Fibroblast of lung (primary cell): Measurements from ENCODE around the gene RPS4Y2. TPM values are rescaled to one million over a fixed set of nuclear protein-coding genes. Genes with fewer than 3 reads are reported as not detected.

ENCODE experiments used
- DNase-seq, 2 donors: peaks; one replicate each; pipeline versions ENCODE4 v3.0.0 to v3.0.0-alpha.2; 2010; ENCODE audit warnings: low read depth in 2 of 2
- H2AFZ ChIP-seq: 2 replicates; pipeline ENCODE4 v1.5.1; 2012; ENCODE audit warnings: low read length, control low read depth, inconsistent platforms
- H3K27ac ChIP-seq: 2 replicates; pipeline ENCODE4 v1.5.1; 2011; ENCODE audit warnings: low read length, control low read depth; ENCODE audit not compliant: insufficient read depth
- H3K27me3 ChIP-seq: 2 replicates; pipeline ENCODE4 v1.5.1; 2011; ENCODE audit warnings: mild to moderate bottlenecking, low read length; ENCODE audit not compliant: control insufficient read depth, insufficient read depth
- H3K36me3 ChIP-seq: 2 replicates; pipeline ENCODE4 v1.5.1; 2011; ENCODE audit warnings: low read length; ENCODE audit not compliant: control insufficient read depth, insufficient read depth
- H3K4me1 ChIP-seq: 2 replicates; pipeline ENCODE4 v1.5.1; 2011; ENCODE audit warnings: low read length; ENCODE audit not compliant: control insufficient read depth, insufficient read depth; ENCODE audit errors: extremely low read depth
- H3K4me2 ChIP-seq: 2 replicates; pipeline ENCODE4 v1.5.1; 2011; ENCODE audit warnings: low read length, control low read depth; ENCODE audit not compliant: insufficient read depth; ENCODE audit errors: extremely low read depth
- H3K4me3 ChIP-seq, 4 experiments: fragments of 200-600 bp in 1 of 4; sonication (generic) in 1 of 4; replicated peaks in 1 of 4; 2 replicates each; pipeline ENCODE4 v1.5.1; 2011 to 2016; ENCODE audit warnings: low read length in 4 of 4, low read depth in 3 of 4, mild to moderate bottlenecking in 3 of 4, control low read depth in 2 of 4, inconsistent platforms in 1 of 4, mixed read lengths in 1 of 4; ENCODE audit not compliant: insufficient read depth in 1 of 4; ENCODE audit errors: control extremely low read depth in 1 of 4
- H3K79me2 ChIP-seq: 2 replicates; pipeline ENCODE4 v1.5.1; 2012; ENCODE audit warnings: mild to moderate bottlenecking, low read length, inconsistent platforms; ENCODE audit not compliant: control insufficient read depth, insufficient read depth
- H3K9ac ChIP-seq: 2 replicates; pipeline ENCODE4 v1.5.1; 2011; ENCODE audit warnings: mild to moderate bottlenecking, low read length, control low read depth; ENCODE audit not compliant: insufficient read depth
- H3K9me3 ChIP-seq: 2 replicates; pipeline ENCODE4 v1.5.1; 2012; ENCODE audit warnings: low read depth, low read length; ENCODE audit not compliant: control insufficient read depth, insufficient read depth
- H4K20me1 ChIP-seq: 2 replicates; pipeline ENCODE4 v1.5.1; 2011; ENCODE audit warnings: low read length; ENCODE audit not compliant: control insufficient read depth, insufficient read depth; ENCODE audit errors: extremely low read depth
- CTCF ChIP-seq, 2 donors: IDR thresholded peaks in 1 of 2; conservative IDR thresholded peaks in 1 of 2; 1 replicate in 1 of 2; 2 replicates in 1 of 2; pipeline ENCODE4 v1.5.1; 2011 to 2012; ENCODE audit warnings: low read length in 2 of 2, control low read depth in 1 of 2, inconsistent platforms in 1 of 2, low read depth in 1 of 2, mild to moderate bottlenecking in 1 of 2
- EZH2 ChIP-seq: IDR thresholded peaks from 2 replicates; pipeline ENCODE4 v1.5.1; 2012; ENCODE audit warnings: low read length, control low read depth, mild to moderate bottlenecking; ENCODE audit errors: missing control alignments
- polyA plus RNA-seq, 2 donors: library from polyadenylated mRNA; depleted of rRNA in 1 of 2; stranded (reverse) in 1 of 2; unstranded in 1 of 2; fragments of >200 nt; gene quantifications; 2 replicates each; pipeline ENCODE4 v1.2.1, GENCODE V29; 2011 to 2012; ENCODE audit warnings: missing spikeins in 1 of 2
- total RNA-seq: library from RNA; depleted of rRNA; stranded (reverse); fragments of >200 nt; gene quantifications from 2 replicates; pipeline ENCODE4 v1.2.1, GENCODE V29; 2014

Gene RPS4Y2
- total and polyA plus RNA-seq, 2 donors (not counting 1 experiment from before 2014, with no cell fraction given) = not detected

GRCh38 chrY:20745060-20745459, 10.8 kb upstream of the RPS4Y2 start:
- no peaks in the 10 kb centered on the region for H3K9me3 ChIP-seq
- H3K9ac ChIP-seq = no peak overlapping the region

GRCh38 chrY:20746919-20747318, 9.0 kb upstream of the RPS4Y2 start:
- DNase-seq = no peak
- H3K4me2 ChIP-seq = no peak overlapping the region
- H4K20me1 ChIP-seq = no peaks in the 10 kb centered on the region
- no peaks in the 10 kb centered on the region for H3K9me3 ChIP-seq
- no peak overlapping the region for H2AFZ ChIP-seq
- H3K9ac ChIP-seq = no peak overlapping the region
- no peaks in the 10 kb centered on the region for H3K36me3 ChIP-seq
- H3K27ac ChIP-seq = no peak overlapping the region
- no peak for TF ChIP-seq CTCF (conservative IDR thresholded peaks at IDR 0.05 in 1 of 2, IDR thresholded peaks at IDR 0.05 in 1 of 2; ENCODE audit: low read depth in 1 of 2, low read length in 2 of 2)
- no peaks in the 10 kb centered on the region for H3K79me2 ChIP-seq
- no peaks in the 10 kb centered on the region for H3K4me1 ChIP-seq
- H3K27me3 ChIP-seq = no peaks in the 10 kb centered on the region
- H3K4me3 ChIP-seq = no peak overlapping the region

More at GRCh38 chrY:20745060-20745459, 10.8 kb upstream of the RPS4Y2 start:
- Histone ChIP-seq H3K4me3 (no peak overlapping the region), H3K36me3 (no peaks in the 10 kb centered on the region), H3K27me3 (no peaks in the 10 kb centered on the region), H3K27ac (no peak overlapping the region), H3K4me1 (no peaks in the 10 kb centered on the region), H2AFZ (no peak overlapping the region), H3K4me2 (no peak overlapping the region), H4K20me1 (no peaks in the 10 kb centered on the region), H3K79me2 (no peaks in the 10 kb centered on the region)
- no peak for DNase-seq
- TF ChIP-seq EZH2 (no peak), CTCF (conservative IDR thresholded peaks at IDR 0.05 in 1 of 2, IDR thresholded peaks at IDR 0.05 in 1 of 2; ENCODE audit: low read depth in 1 of 2, low read length in 2 of 2) (no peak)

DNA sequence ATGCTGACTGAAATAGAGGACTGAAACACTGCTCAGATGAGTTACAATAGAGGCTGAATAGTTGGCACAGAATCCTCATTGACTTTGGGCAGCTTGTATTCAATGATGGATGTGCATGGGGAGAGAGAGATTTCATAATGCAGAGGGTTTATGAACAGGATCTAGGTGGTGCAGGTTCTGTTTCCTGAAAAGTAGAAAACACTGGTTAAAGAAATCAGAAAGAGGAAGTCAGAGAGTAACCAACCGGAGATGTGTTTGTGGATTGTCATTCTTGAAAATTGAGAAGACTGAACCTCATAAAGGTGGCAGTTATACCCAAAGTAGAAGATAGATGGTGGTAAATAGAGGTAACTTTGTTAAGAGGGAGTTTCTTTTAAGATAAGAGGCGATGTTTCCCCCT, 8.0 kb downstream of the RPS4Y2 start:
- H4K20me1 ChIP-seq = no peaks in the 10 kb centered on the region
- no peak for TF ChIP-seq CTCF (conservative IDR thresholded peaks at IDR 0.05 in 1 of 2, IDR thresholded peaks at IDR 0.05 in 1 of 2; ENCODE audit: low read depth in 1 of 2, low read length in 2 of 2)
- no peak for TF ChIP-seq EZH2
- no peak for DNase-seq
- no peaks in the 10 kb centered on the region for H3K36me3 ChIP-seq
- no peak overlapping the region for H3K27ac ChIP-seq
- no peaks in the 10 kb centered on the region for H3K9me3 ChIP-seq
- no peak overlapping the region for H3K4me2 ChIP-seq
- no peak overlapping the region for H3K4me3 ChIP-seq
- no peaks in the 10 kb centered on the region for H3K79me2 ChIP-seq
- H2AFZ ChIP-seq = no peak overlapping the region
- no peaks in the 10 kb centered on the region for H3K27me3 ChIP-seq
- no peaks in the 10 kb centered on the region for H3K4me1 ChIP-seq
- H3K9ac ChIP-seq = no peak overlapping the region
